ENCODE results near the gene NHERF2. TPM values are rescaled to one million over a fixed set of nuclear protein-coding genes. Genes with fewer than 3 reads are reported as not detected.

The NHERF2 gene
- total and polyA plus RNA-seq, 7 experiments from 2014 or later: 0.33 to 3.8 (median 3.5) TPM

GRCh38 chr16:2044541-2044940, 17.8 kb downstream of the NHERF2 start:
- no peak overlapping the region for H3K4me3 ChIP-seq (ENCODE audit: low read length)
- Mint-ChIP-seq H3K9me3 (no peaks in the 10 kb centered on the region), H3K27ac (no peak overlapping the region), H3K27me3 (no peaks in the 10 kb centered on the region), H3K4me1 (peaks cover 14 to 21% (median 17%) of the 10 kb centered on the region in 7 donors), H3K36me3 (no peaks in the 10 kb centered on the region), H3K4me3 (no peak overlapping the region)
- H3K4me1 ChIP-seq (ENCODE audit: control insufficient read depth in 2 of 2, insufficient read depth in 2 of 2, low read length in 2 of 2): peaks cover 6 to 12% of the 10 kb centered on the region in 2 donors
- ChIA-PET CTCF (no interaction called here), POLR2A (no interaction called here)
- H3K9me3 ChIP-seq (ENCODE audit: control insufficient read depth in 2 of 3, low read length in 3 of 3): no peaks in the 10 kb centered on the region
- DNase-seq (no peak), ATAC-seq (no peak)
- H3K36me3 ChIP-seq (ENCODE audit: control insufficient read depth in 2 of 3, insufficient read depth in 3 of 3, low read length in 3 of 3): peaks cover 0 to 8% (median 0%) of the 10 kb centered on the region in 3 experiments
- H3K27me3 ChIP-seq (ENCODE audit: control insufficient read depth in 2 of 2, insufficient read depth in 2 of 2, low read length in 2 of 2): no peaks in the 10 kb centered on the region
- intact Hi-C loops (cut with micrococcal nuclease): no loop called here
- no peak overlapping the region for H3K27ac ChIP-seq (ENCODE audit: low read depth, low read length)

GRCh38 chr16:2045965-2046892, 19.5 kb downstream of the NHERF2 start:
- no peaks in the 10 kb centered on the region for H3K9me3 ChIP-seq (ENCODE audit: control insufficient read depth in 2 of 3, low read length in 3 of 3)
- Mint-ChIP-seq H3K27me3 (no peaks in the 10 kb centered on the region), H3K9me3 (no peaks in the 10 kb centered on the region), H3K4me3 (peak overlapping the region; percentile 82 to 97 (median 93)), H3K36me3 (peaks cover 0 to 1% (median 0%) of the 10 kb centered on the region in 5 donors), H3K27ac (no peak overlapping the region), H3K4me1 (peaks cover 14 to 21% (median 17%) of the 10 kb centered on the region in 7 donors)
- no peak for ATAC-seq
- ChIA-PET POLR2A (interaction anchor here (0.7 to 3.4 kb wide), 4 partner anchors 14 to 109 kb away, joined by 3 to 25 read pairs (median 4); partner anchors contain the start of genes RPS2 and TRAF7), CTCF (interaction anchor here (0.8 to 1.6 kb wide), 3 partner anchors 19 to 1239 kb away, joined by 3 read pairs; partner anchors contain the start of gene HAGH)
- H3K4me1 ChIP-seq (ENCODE audit: control insufficient read depth in 2 of 2, insufficient read depth in 2 of 2, low read length in 2 of 2): peaks cover 6 to 12% of the 10 kb centered on the region in 2 donors
- no peak overlapping the region for H3K4me3 ChIP-seq (ENCODE audit: low read length)
- no peak overlapping the region for H3K27ac ChIP-seq (ENCODE audit: low read depth, low read length)
- no peaks in the 10 kb centered on the region for H3K27me3 ChIP-seq (ENCODE audit: control insufficient read depth in 2 of 2, insufficient read depth in 2 of 2, low read length in 2 of 2)
- intact Hi-C loops (cut with micrococcal nuclease): loop anchor here (2.0 to 5.0 kb wide), 4 partner anchors 39 to 221 kb away; partner anchors contain the start of genes FAHD1 (in 1 of the 2), HAGH (in 1 of the 2), RAB26 (in 1 of the 2) and RNPS1 (in 1 of the 2)
- peaks cover 0 to 16% (median 3%) of the 10 kb centered on the region in 3 experiments for H3K36me3 ChIP-seq (ENCODE audit: control insufficient read depth in 2 of 3, insufficient read depth in 3 of 3, low read length in 3 of 3)
- DNase-seq: no peak

- intact Hi-C loops (cut with micrococcal nuclease): loop anchor here (1.0 to 5.0 kb wide), 11 partner anchors 24 to 220 kb away; partner anchors contain the start of genes ZNF598 (in 2 of the 2), E4F1 (in 1 of the 2), FAHD1 (in 1 of the 2) and HAGH (in 1 of the 2)
- ChIA-PET POLR2A (interaction anchor here (0.7 to 3.4 kb wide), 5 partner anchors 13 to 108 kb away, joined by 3 to 25 read pairs (median 4); partner anchors contain the start of genes NHERF2, RPS2 and TRAF7), CTCF (interaction anchor here (0.7 to 1.6 kb wide), 6 partner anchors 7 to 1240 kb away, joined by 3 to 6 read pairs (median 3); partner anchors contain the start of gene HAGH)
- no peaks in the 10 kb centered on the region for H3K9me3 Mint-ChIP-seq
- Histone ChIP-seq H3K27me3 (ENCODE audit: control insufficient read depth in 2 of 2, insufficient read depth in 2 of 2, low read length in 2 of 2) (no peaks in the 10 kb centered on the region), H3K4me1 (ENCODE audit: control insufficient read depth in 2 of 2, insufficient read depth in 2 of 2, low read length in 2 of 2) (peaks cover 6 to 12% of the 10 kb centered on the region in 2 donors), H3K9me3 (ENCODE audit: control insufficient read depth in 2 of 3, low read length in 3 of 3) (no peaks in the 10 kb centered on the region), H3K36me3 (ENCODE audit: control insufficient read depth in 2 of 3, insufficient read depth in 3 of 3, low read length in 3 of 3) (peaks cover 0 to 22% (median 3%) of the 10 kb centered on the region in 3 experiments), H3K4me3 (ENCODE audit: low read length) (peak overlapping the region; percentile 72), H3K27ac (ENCODE audit: low read depth, low read length) (peak overlapping the region; percentile 82)
- peaks cover 14 to 23% (median 19%) of the 10 kb centered on the region in 7 donors for H3K4me1 Mint-ChIP-seq
- ATAC-seq: no peak
- no peaks in the 10 kb centered on the region for H3K27me3 Mint-ChIP-seq
- peak overlapping the region; percentile 82 to 97 (median 93) for H3K4me3 Mint-ChIP-seq
- DNase-seq: no peak
- peaks cover 0 to 5% (median 0%) of the 10 kb centered on the region in 5 donors for H3K36me3 Mint-ChIP-seq
- peak overlapping the region in 5 of 9 donors; percentile 12 to 80 (median 57) for H3K27ac Mint-ChIP-seq
Measured at GRCh38 chr16:2046893-2047329, 20.2 kb downstream of the NHERF2 start.

GRCh38 chr16:2047330-2048115, 20.8 kb downstream of the NHERF2 start, which contains the start of the genes NTHL1 and TSC2:
Gene NTHL1, minus strand, starts transcription at chr16:2047834. Its CDS starts 11 bp downstream, at chr16:2047823.
Gene TSC2, plus strand, starts transcription at chr16:2047985. Its CDS starts 631 bp downstream, at chr16:2048616.
- CTCF ChIA-PET: interaction anchor here (0.7 to 1.6 kb wide), 6 partner anchors 8 to 1241 kb away, joined by 3 to 6 read pairs (median 3); partner anchors contain the start of gene HAGH
- intact Hi-C loops (cut with micrococcal nuclease): loop anchor here (1.0 to 5.0 kb wide), 11 partner anchors 24 to 221 kb away; partner anchors contain the start of genes ZNF598 (in 2 of the 2), E4F1 (in 1 of the 2), FAHD1 (in 1 of the 2) and HAGH (in 1 of the 2)
- peak within 1 kb of the TSS; percentile 82 for H3K27ac ChIP-seq (ENCODE audit: low read depth, low read length)

GRCh38 chr16:2048116-2048543, 21.4 kb downstream of the NHERF2 start:
- POLR2A ChIA-PET: interaction anchor here (0.6 to 3.4 kb wide), 7 partner anchors 21 to 473 kb away, joined by 3 to 25 read pairs (median 3); partner anchors contain the start of genes NHERF2, RPS2, TBL3 and TRAF7
- no peak for DNase-seq
- intact Hi-C loops (cut with micrococcal nuclease): loop anchor here (5.0 kb wide), 2 partner anchors 41 to 219 kb away; partner anchors contain the start of genes RNPS1 (in 1 of the 2) and ZNF598 (in 1 of the 2)

More at GRCh38 chr16:2047330-2048115, 20.8 kb downstream of the NHERF2 start, which contains the start of the genes NTHL1 and TSC2:
- H3K27ac Mint-ChIP-seq: peak within 1 kb of the TSS in 8 of 9 donors; percentile 57 to 91 (median 82)
- H3K27me3 ChIP-seq (ENCODE audit: control insufficient read depth in 2 of 2, insufficient read depth in 2 of 2, low read length in 2 of 2): no peaks in the 10 kb centered on the region
- peak within 1 kb of the TSS; percentile 82 to 97 (median 93) for H3K4me3 Mint-ChIP-seq
- peaks cover 0 to 28% (median 3%) of the 10 kb centered on the region in 3 experiments for H3K36me3 ChIP-seq (ENCODE audit: control insufficient read depth in 2 of 3, insufficient read depth in 3 of 3, low read length in 3 of 3)
- H3K4me1 Mint-ChIP-seq: peaks cover 16 to 23% (median 19%) of the 10 kb centered on the region in 7 donors
- POLR2A ChIA-PET: interaction anchor here (0.6 to 3.4 kb wide), 9 partner anchors 13 to 473 kb away, joined by 3 to 25 read pairs (median 3); partner anchors contain the start of genes NHERF2, RPS2, TBL3 and TRAF7
- H3K36me3 Mint-ChIP-seq: peaks cover 0 to 5% (median 0%) of the 10 kb centered on the region in 5 donors
- peak within 1 kb of the TSS; percentile 72 for H3K4me3 ChIP-seq (ENCODE audit: low read length)
- DNase-seq (peak; percentile 81 to 95 (median 87)), ATAC-seq (peak; percentile 98)
- peaks cover 6 to 12% of the 10 kb centered on the region in 2 donors for H3K4me1 ChIP-seq (ENCODE audit: control insufficient read depth in 2 of 2, insufficient read depth in 2 of 2, low read length in 2 of 2)
- H3K27me3 Mint-ChIP-seq: no peaks in the 10 kb centered on the region
- no peaks in the 10 kb centered on the region for H3K9me3 Mint-ChIP-seq
- no peaks in the 10 kb centered on the region for H3K9me3 ChIP-seq (ENCODE audit: control insufficient read depth in 2 of 3, low read length in 3 of 3)

More at GRCh38 chr16:2048116-2048543, 21.4 kb downstream of the NHERF2 start:
- CTCF ChIA-PET: interaction anchor here (1.0 to 1.6 kb wide), 3 partner anchors 9 to 105 kb away, joined by 3 to 6 read pairs (median 3); no protein-coding TSS in a partner anchor
- H3K27me3 Mint-ChIP-seq: no peaks in the 10 kb centered on the region
- Histone ChIP-seq H3K27ac (ENCODE audit: low read depth, low read length) (peak overlapping the region; percentile 82), H3K9me3 (ENCODE audit: control insufficient read depth in 2 of 3, low read length in 3 of 3) (no peaks in the 10 kb centered on the region), H3K27me3 (ENCODE audit: control insufficient read depth in 2 of 2, insufficient read depth in 2 of 2, low read length in 2 of 2) (no peaks in the 10 kb centered on the region), H3K4me3 (ENCODE audit: low read length) (peak overlapping the region; percentile 72), H3K4me1 (ENCODE audit: control insufficient read depth in 2 of 2, insufficient read depth in 2 of 2, low read length in 2 of 2) (peaks cover 6 to 12% of the 10 kb centered on the region in 2 donors), H3K36me3 (ENCODE audit: control insufficient read depth in 2 of 3, insufficient read depth in 3 of 3, low read length in 3 of 3) (peaks cover 0 to 35% (median 3%) of the 10 kb centered on the region in 3 experiments)
- peak overlapping the region in 7 of 9 donors; percentile 64 to 91 (median 82) for H3K27ac Mint-ChIP-seq
- no peak for ATAC-seq
- H3K4me3 Mint-ChIP-seq: peak overlapping the region; percentile 82 to 97 (median 90)
- peaks cover 0 to 5% (median 0%) of the 10 kb centered on the region in 5 donors for H3K36me3 Mint-ChIP-seq
- no peaks in the 10 kb centered on the region for H3K9me3 Mint-ChIP-seq
- peaks cover 17 to 23% (median 20%) of the 10 kb centered on the region in 7 donors for H3K4me1 Mint-ChIP-seq
